Gastrocnemius medialis (tissue), 4 donors: ENCODE measurements around the gene UBE3B. TPM values are rescaled to one million over a fixed set of nuclear protein-coding genes. Genes with fewer than 3 reads are reported as not detected.

Source experiments
- ATAC-seq, 2 donors: fragments of 150-250 bp; one replicate each; pipeline ENCODE4 v1.9.1; 2016
- DNase-seq, 2 donors: peaks; one replicate each; pipeline ENCODE4 v3.0.0-alpha.2; 2019
- H3K27ac ChIP-seq, 4 donors: fragments of 200-600 bp; sonication (generic); 1 replicate in 1 of 4; 2 replicates in 3 of 4; pipeline ENCODE4 v1.5.1; 2016 to 2018; ENCODE audit warnings: mild to moderate bottlenecking in 2 of 4, moderate library complexity in 1 of 4
- H3K27me3 ChIP-seq, 3 donors: fragments of 200-600 bp; sonication (generic) in 2 of 3; 1 replicate in 1 of 3; 2 replicates in 2 of 3; pipeline versions ENCODE4 v1.5.1 to v1.6.0; 2016 to 2019; ENCODE audit warnings: mild to moderate bottlenecking in 1 of 3, moderate library complexity in 1 of 3
- H3K36me3 ChIP-seq, 2 donors: fragments of 200-600 bp; sonication (generic) in 1 of 2; one replicate each; pipeline ENCODE4 v1.5.1; 2017 to 2018
- H3K4me1 ChIP-seq, 2 donors: fragments of 200-600 bp; sonication (generic) in 1 of 2; one replicate each; pipeline ENCODE4 v1.5.1; 2016 to 2017; ENCODE audit warnings: mild to moderate bottlenecking in 2 of 2
- H3K4me3 ChIP-seq, 4 donors: fragments of 200-600 bp; sonication (generic) in 3 of 4; 1 replicate in 1 of 4; 2 replicates in 3 of 4; pipeline ENCODE4 v1.5.1; 2016 to 2019; ENCODE audit warnings: mild to moderate bottlenecking in 2 of 4
- H3K9me3 ChIP-seq, 3 donors: fragments of 200-600 bp; sonication (generic) in 2 of 3; 1 replicate in 1 of 3; 2 replicates in 2 of 3; pipeline ENCODE4 v1.5.1; 2016 to 2019
- POLR2A ChIP-seq, 2 donors: fragments of 450-650 bp; IDR thresholded peaks; one replicate each; pipeline ENCODE4 v1.6.1; 2017; ENCODE audit warnings: antibody characterized with exemption in 2 of 2, mild to moderate bottlenecking in 2 of 2, moderate library complexity in 2 of 2
- in situ Hi-C, 4 donors: fragments of 200-750 bp; cut with MboI; loops; one replicate each; pipeline versions ENCODE4 v1.15.0 to v1.8.0; 2017; ENCODE audit warnings: low sequenced_read_pairs in 4 of 4
- intact Hi-C: fragments of 100-400 bp; cut with DNase I; formaldehyde crosslinking; loops from one replicate; pipeline ENCODE4 v1.15.1; 2023; ENCODE audit warnings: low total_unique reads
- total RNA-seq, 4 donors: library from RNA; depleted of rRNA; stranded (reverse); fragments of >200 nt; gene quantifications; one replicate each; pipeline versions ENCODE4 v1.1.0 to v1.2.3, GENCODE V29; 2016
- TF ChIP-seq, protein P1 (sequence below), 5 experiments: fragments of 450-650 bp in 3 of 5; fragments of 200-600 bp in 2 of 5; sonication (generic) in 2 of 5; IDR thresholded peaks in 4 of 5; conservative IDR thresholded peaks in 1 of 5; 1 replicate in 4 of 5; 2 replicates in 1 of 5; pipeline ENCODE4 v1.5.1; 2016 to 2019; ENCODE audit warnings: antibody characterized with exemption in 5 of 5, mild to moderate bottlenecking in 3 of 5, moderate library complexity in 3 of 5

Gene UBE3B
- total RNA-seq, 4 donors from 2014 or later = 44.8 to 58.2 (median 55.9) TPM

DNA sequence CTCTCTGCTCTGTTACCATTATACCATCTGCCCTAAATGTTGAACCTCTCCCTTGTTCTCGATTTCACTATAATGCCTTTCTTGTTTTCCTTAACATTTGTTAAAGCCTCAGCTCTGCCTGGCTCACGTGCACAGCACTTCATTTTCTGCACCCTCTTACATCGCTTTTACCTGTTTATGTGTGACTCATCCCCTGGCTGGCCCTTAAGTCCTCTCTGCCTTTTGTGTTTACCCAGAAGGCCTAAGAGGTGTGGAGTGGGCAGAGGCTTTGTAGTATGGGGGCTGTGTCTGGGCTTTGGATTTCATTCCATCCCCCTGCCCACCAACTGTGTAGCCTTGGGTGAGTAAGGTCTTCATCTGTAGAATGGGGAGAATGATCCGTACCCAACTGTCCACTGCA, 36.5 kb downstream of the UBE3B start:
- H3K27ac ChIP-seq = no peak overlapping the region
- H3K27me3 ChIP-seq = no peaks in the 10 kb centered on the region
- intact Hi-C loops (no loop called here), in situ Hi-C loops (no loop called here)
- ATAC-seq = no peak
- H3K36me3 ChIP-seq = peaks cover 0 to 84% of the 10 kb centered on the region in 2 donors
- H3K4me1 ChIP-seq = peaks cover 0 to 6% of the 10 kb centered on the region in 2 donors
- H3K9me3 ChIP-seq = no peaks in the 10 kb centered on the region
- no peak for TF ChIP-seq POLR2A (IDR thresholded peaks at IDR 0.05)
- TF ChIP-seq, protein P1, sequence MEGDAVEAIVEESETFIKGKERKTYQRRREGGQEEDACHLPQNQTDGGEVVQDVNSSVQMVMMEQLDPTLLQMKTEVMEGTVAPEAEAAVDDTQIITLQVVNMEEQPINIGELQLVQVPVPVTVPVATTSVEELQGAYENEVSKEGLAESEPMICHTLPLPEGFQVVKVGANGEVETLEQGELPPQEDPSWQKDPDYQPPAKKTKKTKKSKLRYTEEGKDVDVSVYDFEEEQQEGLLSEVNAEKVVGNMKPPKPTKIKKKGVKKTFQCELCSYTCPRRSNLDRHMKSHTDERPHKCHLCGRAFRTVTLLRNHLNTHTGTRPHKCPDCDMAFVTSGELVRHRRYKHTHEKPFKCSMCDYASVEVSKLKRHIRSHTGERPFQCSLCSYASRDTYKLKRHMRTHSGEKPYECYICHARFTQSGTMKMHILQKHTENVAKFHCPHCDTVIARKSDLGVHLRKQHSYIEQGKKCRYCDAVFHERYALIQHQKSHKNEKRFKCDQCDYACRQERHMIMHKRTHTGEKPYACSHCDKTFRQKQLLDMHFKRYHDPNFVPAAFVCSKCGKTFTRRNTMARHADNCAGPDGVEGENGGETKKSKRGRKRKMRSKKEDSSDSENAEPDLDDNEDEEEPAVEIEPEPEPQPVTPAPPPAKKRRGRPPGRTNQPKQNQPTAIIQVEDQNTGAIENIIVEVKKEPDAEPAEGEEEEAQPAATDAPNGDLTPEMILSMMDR (IDR thresholded peaks at IDR 0.05 in 4 of 5, conservative IDR thresholded peaks at IDR 0.05 in 1 of 5) = no peak
- no peak for DNase-seq
- no peak overlapping the region for H3K4me3 ChIP-seq

DNA sequence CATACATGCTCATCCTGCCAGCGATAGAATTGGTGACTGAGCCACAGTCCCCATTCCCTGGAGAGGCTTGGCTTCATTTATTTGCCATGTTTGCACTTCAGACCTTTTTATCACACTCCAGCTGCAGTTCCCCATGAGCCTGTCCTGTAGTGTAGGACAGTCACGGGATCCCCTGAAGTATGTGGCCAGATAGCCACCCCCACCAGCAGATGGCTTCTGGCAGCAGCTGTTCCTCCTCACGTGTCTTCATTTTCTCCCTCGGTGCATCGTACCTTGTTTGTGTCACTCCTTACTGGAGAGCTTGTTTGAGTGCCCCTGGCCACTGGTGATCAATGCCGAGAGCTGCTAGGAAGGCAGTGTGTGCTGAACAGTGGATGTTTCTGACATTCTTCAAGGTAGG, 40.2 kb downstream of the UBE3B start:
- ATAC-seq = no peak
- Histone ChIP-seq H3K4me1 (peaks cover 0 to 8% of the 10 kb centered on the region in 2 donors), H3K9me3 (no peaks in the 10 kb centered on the region), H3K36me3 (peaks cover 0 to 85% of the 10 kb centered on the region in 2 donors), H3K27ac (no peak overlapping the region), H3K27me3 (no peaks in the 10 kb centered on the region), H3K4me3 (no peak overlapping the region)
- intact Hi-C loops = loop anchor here (1.0 to 5.0 kb wide), 4 partner anchors 80 to 365 kb away; no protein-coding TSS in a partner anchor
- DNase-seq = no peak
- in situ Hi-C loops = loop anchor here in 1 of 4 donors (5.0 kb wide), 1 partner anchor 260 kb away; no protein-coding TSS in a partner anchor
- TF ChIP-seq, protein P1 (IDR thresholded peaks at IDR 0.05 in 4 of 5, conservative IDR thresholded peaks at IDR 0.05 in 1 of 5) = no peak

DNA sequence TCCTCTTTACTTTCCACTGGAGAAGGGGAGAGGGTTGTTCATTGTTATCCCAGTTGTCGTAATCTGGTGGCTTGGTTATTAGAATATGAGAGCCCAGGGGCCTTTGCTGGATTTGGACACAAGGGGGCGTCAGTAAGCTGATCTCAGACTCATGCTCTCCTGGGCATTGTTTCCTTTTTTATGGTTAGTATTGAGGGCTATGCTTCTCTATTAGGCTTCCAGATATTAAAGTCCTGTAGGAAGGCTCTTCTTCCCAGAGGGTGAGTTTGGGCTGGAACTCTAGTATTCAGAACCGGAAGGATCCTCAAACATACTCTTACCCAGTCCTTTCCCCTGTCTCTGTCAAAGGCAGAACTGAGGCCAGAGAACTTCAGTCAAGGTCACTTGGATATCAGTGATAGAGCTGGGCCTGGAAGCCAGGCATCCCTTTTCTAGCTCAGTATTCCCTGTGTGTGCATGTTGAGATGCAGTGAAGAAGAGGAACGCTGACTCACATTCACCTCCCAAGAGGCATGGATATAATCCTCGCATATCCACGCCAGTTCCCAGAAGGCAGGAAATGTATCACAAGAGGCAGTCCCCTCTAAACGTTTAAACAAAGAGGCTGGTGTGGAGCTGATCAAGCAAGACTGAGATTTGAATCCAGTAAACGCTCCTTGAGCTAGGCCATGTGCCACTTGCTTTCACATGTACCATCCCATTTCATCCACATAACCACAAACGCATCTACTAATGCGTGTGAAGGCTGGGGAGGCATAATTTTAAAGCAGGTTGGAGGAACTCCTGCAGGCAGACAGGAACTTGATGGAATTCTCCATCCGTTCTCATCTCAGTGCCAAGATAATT, 41.6 kb downstream of the UBE3B start:
- intact Hi-C loops = loop anchor here (1.0 to 5.0 kb wide), 4 partner anchors 78 to 364 kb away; no protein-coding TSS in a partner anchor
- in situ Hi-C loops = loop anchor here in 1 of 4 donors (5.0 kb wide), 1 partner anchor 258 kb away; no protein-coding TSS in a partner anchor

DNA sequence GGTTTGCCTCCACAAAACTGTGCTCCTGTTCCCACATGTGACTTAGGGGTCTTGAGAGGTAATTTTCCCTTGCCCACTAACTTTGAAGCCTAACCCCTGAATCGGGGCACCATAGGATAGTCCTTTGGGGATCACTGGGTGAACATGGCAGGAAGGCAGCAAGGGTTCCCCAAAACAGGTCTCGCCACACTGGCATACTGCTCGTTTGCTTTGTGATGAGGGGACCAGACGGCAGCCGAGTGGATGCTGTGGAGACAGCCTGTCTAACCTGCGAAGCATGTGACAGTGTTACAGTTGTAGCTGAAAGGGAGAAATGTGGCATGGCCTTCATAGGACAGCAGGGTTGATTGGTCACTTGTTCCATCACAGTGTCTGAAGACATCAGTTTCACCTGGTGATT, 42.4 kb downstream of the UBE3B start:
- Histone ChIP-seq H3K27me3 (no peaks in the 10 kb centered on the region), H3K9me3 (no peaks in the 10 kb centered on the region), H3K36me3 (peaks cover 0 to 86% of the 10 kb centered on the region in 2 donors), H3K4me3 (no peak overlapping the region), H3K4me1 (peaks cover 0 to 8% of the 10 kb centered on the region in 2 donors), H3K27ac (peak overlapping the region; percentile 10 to 64 (median 46))
- no peak for TF ChIP-seq POLR2A (IDR thresholded peaks at IDR 0.05)
- TF ChIP-seq, protein P1 (IDR thresholded peaks at IDR 0.05 in 4 of 5, conservative IDR thresholded peaks at IDR 0.05 in 1 of 5) = no peak
- DNase-seq (no peak), ATAC-seq (no peak)
- intact Hi-C loops = loop anchor here (2.0 to 5.0 kb wide), 3 partner anchors 78 to 363 kb away; no protein-coding TSS in a partner anchor
- in situ Hi-C loops = loop anchor here in 3 of 4 donors (5.0 to 10.0 kb wide), 2 partner anchors 255 to 258 kb away; no protein-coding TSS in a partner anchor

More for the DNA sequence above, 41.6 kb downstream of the UBE3B start:
- Histone ChIP-seq H3K27me3 (no peaks in the 10 kb centered on the region), H3K9me3 (no peaks in the 10 kb centered on the region), H3K4me1 (peaks cover 0 to 8% of the 10 kb centered on the region in 2 donors), H3K36me3 (peaks cover 0 to 86% of the 10 kb centered on the region in 2 donors), H3K4me3 (no peak overlapping the region), H3K27ac (peak overlapping the region; percentile 10 to 64 (median 46))
- TF ChIP-seq, protein P1 (IDR thresholded peaks at IDR 0.05 in 4 of 5, conservative IDR thresholded peaks at IDR 0.05 in 1 of 5) = peak; percentile 39 to 80 (median 62)
- no peak for TF ChIP-seq POLR2A (IDR thresholded peaks at IDR 0.05)
- ATAC-seq (peak; percentile 72 to 82), DNase-seq (peak in 1 of 2 donors; percentile 42)
